PFSK-1 (cell line): Measurements from ENCODE around the gene NOX5.

Source experiments
- FOXP2 ChIP-seq: optimal IDR thresholded peaks from 2 replicates; pipeline ENCODE3; 2011; ENCODE audit warnings: borderline replicate concordance, control low read depth, inconsistent platforms; ENCODE audit not compliant: insufficient read depth; ENCODE audit errors: extremely low read length, extremely low read depth
- POLR2AphosphoS5 ChIP-seq: IDR thresholded peaks from 2 replicates; pipeline ENCODE4 v1.6.1; 2012; ENCODE audit warnings: low read depth, mild to moderate bottlenecking, control low read depth, low read length, moderate library complexity
- SIN3A ChIP-seq: IDR thresholded peaks from 2 replicates; pipeline ENCODE4 v1.6.1; 2012; ENCODE audit warnings: mild to moderate bottlenecking, low read length, moderate library complexity, borderline replicate concordance; ENCODE audit not compliant: insufficient read depth
- TAF1 ChIP-seq: IDR thresholded peaks from 2 replicates; pipeline ENCODE4 v1.6.1; 2012; ENCODE audit warnings: low read length, control low read depth, borderline replicate concordance; ENCODE audit not compliant: insufficient read depth
- TF ChIP-seq, protein P1 (sequence below), 2 experiments: IDR thresholded peaks; 2 replicates each; pipeline versions ENCODE4 v1.6.1 to v1.8.0; 2011 to 2012; ENCODE audit warnings: low read depth in 2 of 2, low read length in 2 of 2, control low read depth in 1 of 2, inconsistent platforms in 1 of 2, mild to moderate bottlenecking in 1 of 2, moderate library complexity in 1 of 2; ENCODE audit not compliant: insufficient read depth in 1 of 2

Gene NOX5

GRCh38 chr15:68991723-68992122, 22.8 kb upstream of the NOX5 start:
- TF ChIP-seq SIN3A (no peak), POLR2AphosphoS5 (no peak), TAF1 (no peak), FOXP2 (no peak)
- TF ChIP-seq, protein P1, sequence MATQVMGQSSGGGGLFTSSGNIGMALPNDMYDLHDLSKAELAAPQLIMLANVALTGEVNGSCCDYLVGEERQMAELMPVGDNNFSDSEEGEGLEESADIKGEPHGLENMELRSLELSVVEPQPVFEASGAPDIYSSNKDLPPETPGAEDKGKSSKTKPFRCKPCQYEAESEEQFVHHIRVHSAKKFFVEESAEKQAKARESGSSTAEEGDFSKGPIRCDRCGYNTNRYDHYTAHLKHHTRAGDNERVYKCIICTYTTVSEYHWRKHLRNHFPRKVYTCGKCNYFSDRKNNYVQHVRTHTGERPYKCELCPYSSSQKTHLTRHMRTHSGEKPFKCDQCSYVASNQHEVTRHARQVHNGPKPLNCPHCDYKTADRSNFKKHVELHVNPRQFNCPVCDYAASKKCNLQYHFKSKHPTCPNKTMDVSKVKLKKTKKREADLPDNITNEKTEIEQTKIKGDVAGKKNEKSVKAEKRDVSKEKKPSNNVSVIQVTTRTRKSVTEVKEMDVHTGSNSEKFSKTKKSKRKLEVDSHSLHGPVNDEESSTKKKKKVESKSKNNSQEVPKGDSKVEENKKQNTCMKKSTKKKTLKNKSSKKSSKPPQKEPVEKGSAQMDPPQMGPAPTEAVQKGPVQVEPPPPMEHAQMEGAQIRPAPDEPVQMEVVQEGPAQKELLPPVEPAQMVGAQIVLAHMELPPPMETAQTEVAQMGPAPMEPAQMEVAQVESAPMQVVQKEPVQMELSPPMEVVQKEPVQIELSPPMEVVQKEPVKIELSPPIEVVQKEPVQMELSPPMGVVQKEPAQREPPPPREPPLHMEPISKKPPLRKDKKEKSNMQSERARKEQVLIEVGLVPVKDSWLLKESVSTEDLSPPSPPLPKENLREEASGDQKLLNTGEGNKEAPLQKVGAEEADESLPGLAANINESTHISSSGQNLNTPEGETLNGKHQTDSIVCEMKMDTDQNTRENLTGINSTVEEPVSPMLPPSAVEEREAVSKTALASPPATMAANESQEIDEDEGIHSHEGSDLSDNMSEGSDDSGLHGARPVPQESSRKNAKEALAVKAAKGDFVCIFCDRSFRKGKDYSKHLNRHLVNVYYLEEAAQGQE (IDR thresholded peaks at IDR 0.05; ENCODE audit: insufficient read depth in 1 of 2, low read depth in 2 of 2, low read length in 2 of 2), result no peak

DNA sequence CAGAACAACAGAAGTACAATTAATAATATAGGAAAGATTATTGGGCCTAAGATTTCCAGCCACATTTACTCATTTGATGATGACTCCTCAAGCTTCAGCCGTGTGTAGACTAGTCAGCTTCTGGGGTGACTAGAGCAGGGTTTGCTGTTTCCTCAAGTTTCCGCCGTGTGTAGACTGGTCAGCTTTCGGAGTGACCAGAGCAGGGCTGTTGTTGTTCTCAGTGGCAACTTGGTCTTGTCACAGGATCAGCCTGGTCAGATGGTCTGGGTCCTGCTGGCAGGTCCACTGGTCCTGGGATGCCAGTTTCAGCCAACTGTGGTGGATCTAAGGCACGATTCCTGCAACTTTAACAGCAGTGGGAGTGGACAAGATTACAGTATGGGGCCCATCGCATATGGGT, 21.8 kb upstream of the NOX5 start:
- TF ChIP-seq, protein P1 (IDR thresholded peaks at IDR 0.05; ENCODE audit: insufficient read depth in 1 of 2, low read depth in 2 of 2, low read length in 2 of 2), result no peak
- no peak for TF ChIP-seq FOXP2
- TF ChIP-seq SIN3A, result no peak
- no peak for TF ChIP-seq TAF1
- no peak for TF ChIP-seq POLR2AphosphoS5

DNA sequence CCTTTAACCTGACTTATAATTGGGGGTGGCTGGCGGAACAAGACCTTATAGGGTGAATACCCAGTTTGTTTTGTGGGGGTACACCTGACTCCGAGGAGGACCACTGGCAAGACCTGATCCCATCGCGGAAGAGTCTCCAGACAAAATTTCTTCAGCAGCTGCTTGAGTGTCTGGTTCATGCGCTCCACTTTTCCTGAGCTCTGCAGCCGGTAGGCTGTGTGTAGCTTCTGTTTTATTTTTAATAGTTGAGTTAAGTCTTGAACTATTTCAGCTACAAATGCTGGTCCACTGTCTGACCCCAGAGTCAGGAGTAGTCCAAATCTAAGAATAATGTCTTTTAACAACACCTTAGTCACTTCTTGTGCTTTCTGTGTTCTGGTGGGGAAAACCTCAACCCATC, 21.2 kb upstream of the NOX5 start:
- TF ChIP-seq FOXP2 (no peak), TAF1 (no peak), SIN3A (no peak), POLR2AphosphoS5 (no peak)
- TF ChIP-seq, protein P1 (IDR thresholded peaks at IDR 0.05; ENCODE audit: insufficient read depth in 1 of 2, low read depth in 2 of 2, low read length in 2 of 2), result no peak

GRCh38 chr15:68994149-68994548, 20.3 kb upstream of the NOX5 start:
- TF ChIP-seq TAF1 (no peak), FOXP2 (no peak), SIN3A (no peak), POLR2AphosphoS5 (no peak)
- TF ChIP-seq, protein P1 (IDR thresholded peaks at IDR 0.05; ENCODE audit: insufficient read depth in 1 of 2, low read depth in 2 of 2, low read length in 2 of 2), result no peak

DNA sequence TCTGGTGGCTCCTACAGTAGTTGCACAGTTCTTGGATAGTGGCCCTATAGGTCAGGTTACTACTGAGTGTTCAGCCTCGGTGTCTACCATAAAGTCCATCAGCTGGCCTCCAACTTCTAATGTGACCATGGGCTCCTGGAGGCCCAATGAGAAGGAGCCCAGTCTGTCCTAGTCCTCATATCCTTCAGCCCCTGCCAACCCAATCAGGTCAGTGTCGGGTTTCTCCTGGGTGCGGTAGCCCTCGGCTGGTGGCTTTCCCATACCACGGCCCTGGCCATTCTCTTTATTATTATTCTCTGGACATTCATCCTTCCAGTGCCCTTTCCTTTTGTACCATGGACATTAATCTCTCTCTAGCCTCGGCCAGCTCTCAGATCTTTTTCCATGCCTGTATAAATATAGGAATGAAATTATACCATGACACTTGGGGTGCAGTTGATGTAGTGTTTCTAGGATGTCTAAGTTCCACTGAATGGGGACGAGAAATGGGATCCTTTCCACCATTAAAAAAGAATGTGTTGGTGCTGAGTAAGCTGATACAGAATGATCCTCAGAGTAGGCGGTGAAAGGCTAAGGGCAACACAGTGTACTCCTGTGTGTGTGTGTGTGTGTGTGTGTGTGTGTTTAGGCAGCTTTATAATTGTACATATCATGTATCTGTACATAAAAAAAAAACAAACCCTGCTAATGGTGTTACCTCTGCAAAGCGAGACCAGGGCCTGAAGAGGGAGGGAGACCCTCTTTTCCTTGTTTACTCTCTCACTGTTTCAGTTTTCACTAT, 19.3 kb upstream of the NOX5 start:
- TF ChIP-seq TAF1 (no peak), POLR2AphosphoS5 (no peak), FOXP2 (no peak), SIN3A (no peak)
- TF ChIP-seq, protein P1 (IDR thresholded peaks at IDR 0.05; ENCODE audit: insufficient read depth in 1 of 2, low read depth in 2 of 2, low read length in 2 of 2), result no peak
